GM10266 (cell line): Measurements from ENCODE around the gene PPP2R1B.

Experiments
- DNase-seq: peaks from one replicate; pipeline ENCODE4 v3.0.0; 2012; ENCODE audit errors: extremely low spot score
- CTCF ChIP-seq: IDR thresholded peaks from 2 replicates; pipeline ENCODE4 v1.5.1; 2012; ENCODE audit warnings: mild to moderate bottlenecking, low read depth; ENCODE audit not compliant: control insufficient read depth, insufficient read depth; ENCODE audit errors: missing control alignments

PPP2R1B gene

GRCh38 chr11:111745719-111746504 lies 20.3 kb downstream of the PPP2R1B start:
- no peak for DNase-seq

GRCh38 chr11:111743700-111744099 lies 22.5 kb downstream of the PPP2R1B start:
- TF ChIP-seq CTCF: no peak
- DNase-seq: no peak

More at GRCh38 chr11:111745719-111746504, 20.3 kb downstream of the PPP2R1B start:
- TF ChIP-seq CTCF: no peak

GRCh38 chr11:111741751-111742150 lies 24.4 kb downstream of the PPP2R1B start:
- no peak for TF ChIP-seq CTCF
- no peak for DNase-seq

GRCh38 chr11:111739299-111739698 lies 26.9 kb downstream of the PPP2R1B start:
- no peak for TF ChIP-seq CTCF
- DNase-seq: no peak

- no peak for TF ChIP-seq CTCF
- DNase-seq: no peak
Observed at GRCh38 chr11:111737444-111738210, 28.6 kb downstream of the PPP2R1B start.

GRCh38 chr11:111736621-111737443 lies 29.4 kb downstream of the PPP2R1B start:
- no peak for DNase-seq

More at GRCh38 chr11:111736621-111737443, 29.4 kb downstream of the PPP2R1B start:
- TF ChIP-seq CTCF: no peak
